HG02870 (cell line): ENCODE results near the gene HOXC11.

Experiments used
- ATAC-seq: cut with Tn5 transposase; IDR thresholded peaks from one replicate; pipeline ENCODE4 v1.9.1; 2021; ENCODE audit warnings: mild to moderate bottlenecking, moderate library complexity; ENCODE audit not compliant: unreplicated experiment

Gene HOXC11

DNA sequence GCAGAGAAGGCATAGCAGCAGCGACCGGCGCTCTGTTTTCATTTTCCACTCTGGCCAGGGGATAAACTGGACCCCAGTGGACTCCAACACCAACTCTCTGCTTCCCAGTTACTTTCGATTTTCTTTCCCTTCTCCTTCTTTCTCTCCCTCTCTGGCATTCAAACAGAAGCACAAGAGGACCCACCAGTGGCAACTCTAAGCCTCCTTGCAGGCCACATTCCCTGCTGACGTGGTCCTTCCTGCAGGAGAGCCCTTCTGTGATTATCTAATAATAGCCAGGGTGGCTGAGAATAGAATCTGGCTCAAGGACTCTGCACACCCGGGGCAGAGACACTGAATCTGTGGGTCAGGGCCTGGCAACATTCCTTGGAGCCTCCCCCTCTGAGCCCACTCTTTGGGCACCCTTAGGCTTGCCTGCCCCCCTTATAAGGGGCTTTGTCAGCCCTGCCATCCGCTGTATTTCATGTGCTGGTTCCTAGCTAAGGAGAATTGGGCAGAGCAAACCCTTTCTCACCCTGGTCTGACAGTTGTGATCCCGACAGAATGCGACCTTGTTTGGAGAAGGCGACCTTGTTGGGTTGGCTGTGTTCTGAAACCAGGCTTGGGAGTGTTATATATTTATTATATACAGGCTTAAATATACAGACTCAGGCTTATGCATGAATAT lies 47.1 kb downstream of the HOXC11 start:
- no peak for ATAC-seq

DNA sequence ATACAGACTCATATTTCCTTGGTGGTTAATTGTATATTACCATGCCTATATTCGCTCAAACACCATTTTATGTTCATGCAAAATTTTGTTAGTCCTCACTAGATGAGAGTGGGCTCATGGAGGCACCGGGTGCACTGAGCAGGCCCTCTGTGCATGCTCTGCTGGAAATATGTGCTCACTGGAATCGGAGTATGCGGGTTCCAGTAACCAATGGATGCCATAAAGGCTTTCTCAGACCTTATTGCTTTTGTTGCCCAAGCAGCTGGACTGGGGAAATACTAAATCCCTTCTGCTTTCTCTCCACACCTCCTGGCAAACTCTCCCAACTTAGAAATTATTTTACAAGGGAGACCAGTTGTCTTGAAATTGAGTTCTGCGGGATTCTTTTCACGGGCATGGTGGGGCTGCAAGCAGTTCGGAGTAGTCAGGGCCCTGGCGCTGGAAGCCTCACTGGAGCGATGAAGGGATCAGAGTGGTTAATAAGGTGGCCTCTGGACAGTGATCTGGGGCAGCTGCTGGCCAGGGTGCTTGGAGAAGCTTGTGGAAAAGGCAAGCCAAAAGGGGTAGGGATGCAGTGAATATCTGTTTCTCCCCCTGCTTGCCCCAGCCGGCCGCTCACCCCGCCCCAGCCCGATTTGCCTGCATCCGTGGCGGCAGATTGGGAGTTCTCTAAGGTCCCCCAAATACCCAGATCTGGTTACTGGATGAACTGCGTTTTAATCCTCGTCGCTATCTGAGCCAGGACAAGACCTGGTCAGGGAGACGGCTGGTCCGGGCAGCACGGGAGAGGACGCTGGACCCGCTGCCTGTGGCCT lies 47.9 kb downstream of the HOXC11 start:
- ATAC-seq, result no peak

GRCh38 chr12:54021432-54022013 lies 48.6 kb downstream of the HOXC11 start:
- no peak for ATAC-seq

DNA sequence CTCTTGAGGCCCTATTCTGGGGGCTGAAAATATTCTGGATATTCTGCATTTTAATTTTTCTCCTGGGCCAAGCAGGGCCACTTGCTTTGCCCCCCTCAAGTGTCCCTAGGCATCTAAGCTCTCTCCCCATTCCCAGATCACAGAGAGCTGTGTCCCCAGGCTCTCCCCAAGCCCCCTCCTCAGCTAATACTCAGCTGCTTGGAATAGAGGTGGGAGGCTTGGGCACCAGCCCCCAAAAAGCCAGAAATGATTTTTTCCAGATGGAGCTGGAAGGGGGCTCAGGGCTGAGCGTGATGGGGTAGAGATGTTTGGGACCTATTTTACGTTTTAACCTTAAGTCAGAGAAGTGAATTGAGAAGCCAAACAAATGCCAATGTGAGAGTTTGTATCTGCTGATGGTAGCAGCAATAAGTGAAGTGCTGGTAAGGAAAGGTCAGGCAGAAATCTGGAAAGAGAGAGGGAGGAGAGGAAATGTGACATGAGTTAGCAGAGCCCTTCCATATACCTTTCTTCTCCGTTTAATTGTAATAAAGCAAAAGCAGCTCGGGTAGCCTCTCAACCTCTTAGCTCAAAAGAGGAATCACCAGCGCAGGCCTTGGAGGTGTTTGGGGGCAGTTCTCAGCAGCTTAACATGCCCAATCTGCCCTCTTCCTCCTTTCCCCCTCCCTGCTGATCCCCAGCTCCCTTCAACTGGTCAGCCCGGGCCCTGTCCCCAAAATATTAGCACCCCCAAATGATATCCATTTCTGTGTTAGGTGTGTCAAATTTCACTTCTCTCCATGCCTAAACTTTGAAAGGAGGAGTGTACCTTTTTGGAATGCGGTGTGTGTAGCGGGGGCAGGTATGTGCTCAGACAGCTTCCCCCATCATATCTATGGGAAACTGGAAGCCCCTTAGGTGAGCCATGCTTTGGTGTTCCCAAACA lies 50.3 kb downstream of the HOXC11 start:
- ATAC-seq, result no peak

GRCh38 chr12:54024127-54024526 lies 51.2 kb downstream of the HOXC11 start:
- ATAC-seq, result no peak

DNA sequence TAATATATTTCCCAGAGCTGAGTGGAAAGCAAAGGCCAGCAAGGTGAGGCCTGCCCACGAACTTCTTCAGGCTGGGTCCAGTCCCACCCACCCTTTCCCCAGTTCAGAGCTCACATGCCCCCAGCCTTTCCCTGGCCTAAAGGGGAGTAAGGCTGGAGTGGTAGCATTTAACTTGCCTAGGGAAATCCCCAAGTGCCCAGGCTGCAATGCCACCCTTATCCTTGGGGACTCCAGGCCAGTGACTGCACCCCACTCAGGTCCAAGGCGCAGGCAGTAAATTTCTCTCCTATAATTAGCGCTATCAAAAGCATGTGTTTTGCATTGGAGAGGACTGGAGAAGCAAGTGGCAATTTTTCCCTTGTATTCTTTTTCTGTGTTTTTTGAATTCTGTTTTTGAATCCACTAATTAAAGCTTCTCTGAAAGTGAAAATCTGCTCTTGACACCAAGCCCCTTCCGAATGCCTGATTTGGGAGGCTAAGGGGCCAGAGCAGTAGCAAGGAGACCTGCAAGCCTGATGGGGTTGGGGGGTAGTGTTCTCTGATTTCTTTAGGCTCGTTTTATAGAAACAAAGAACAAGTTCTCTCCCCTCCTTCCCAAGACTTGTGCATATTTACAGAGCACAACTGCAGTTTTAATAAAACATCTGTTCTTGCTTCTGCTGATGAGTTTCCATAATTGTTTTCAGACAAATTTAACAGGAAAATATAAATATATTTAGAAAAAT lies 51.8 kb downstream of the HOXC11 start:
- no peak for ATAC-seq

GRCh38 chr12:54025499-54026405 lies 52.8 kb downstream of the HOXC11 start:
- ATAC-seq, result no peak

DNA sequence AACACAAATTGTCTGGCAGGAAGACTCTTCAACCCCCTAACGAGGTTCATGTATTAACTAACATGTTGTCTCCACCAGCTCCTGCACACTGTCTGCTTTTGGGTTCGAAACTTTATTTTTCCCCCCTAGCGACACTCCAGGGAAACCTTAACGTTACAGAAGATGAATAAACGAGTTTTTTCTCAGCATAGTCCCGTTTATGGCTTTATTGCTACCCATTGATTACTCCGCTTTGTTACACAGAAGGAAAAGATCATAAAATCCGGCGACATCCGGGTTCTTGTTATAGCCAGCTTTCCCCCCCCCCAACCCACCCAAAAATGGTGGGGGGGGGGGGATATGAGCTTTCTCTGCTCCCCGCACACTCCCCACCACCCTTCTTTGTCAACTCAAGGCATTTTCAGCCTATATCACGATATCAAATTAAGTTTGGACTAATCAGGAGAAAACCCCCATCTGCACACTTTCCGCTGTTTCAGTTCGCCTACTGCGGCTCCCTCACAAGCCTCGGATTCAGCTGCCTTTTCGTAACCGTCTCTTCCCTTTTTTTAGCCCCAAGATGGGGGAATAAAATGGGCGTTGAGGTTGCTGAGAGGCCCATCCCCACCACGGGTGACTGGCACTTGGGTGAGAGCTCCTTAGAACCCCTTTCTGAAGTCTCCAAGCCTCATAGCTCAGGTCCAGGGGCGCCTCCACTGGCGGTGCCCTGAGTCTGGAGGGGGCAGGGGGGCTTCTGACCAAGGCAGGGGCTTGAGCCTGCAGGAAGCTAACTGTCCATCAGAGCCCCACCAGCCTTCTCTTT lies 53.9 kb downstream of the HOXC11 start:
- ATAC-seq, result no peak
